ENCODE results near the gene ESYT2.
A peak's percentile ranks its signal among the peaks of the same experiment; 100 is the strongest.

The ESYT2 gene

GRCh38 chr7:158829021-158829341 is 328 bp downstream of the ESYT2 start:
- peak overlapping the region; percentile 87 for H3K4me3 ChIP-seq (ENCODE audit: low read depth, low read length)
- peak; percentile 43 for DNase-seq (ENCODE audit: low read depth)

- peak overlapping the region; percentile 87 for H3K4me3 ChIP-seq (ENCODE audit: low read depth, low read length)
- no peak for DNase-seq (ENCODE audit: low read depth)
Measured at GRCh38 chr7:158828133-158829020, 932 bp downstream of the ESYT2 start.

- no peak for DNase-seq (ENCODE audit: low read depth)
- H3K4me3 ChIP-seq (ENCODE audit: low read depth, low read length), result peak overlapping the region; percentile 87
Measured at GRCh38 chr7:158827411-158828132, 1.7 kb downstream of the ESYT2 start.

- DNase-seq (ENCODE audit: low read depth), result no peak
Measured at GRCh38 chr7:158825628-158826289, 3.5 kb downstream of the ESYT2 start.

GRCh38 chr7:158824028-158824427 is 5.3 kb downstream of the ESYT2 start:
- no peak overlapping the region for H3K4me3 ChIP-seq (ENCODE audit: low read depth, low read length)
- no peak for DNase-seq (ENCODE audit: low read depth)

More at GRCh38 chr7:158825628-158826289, 3.5 kb downstream of the ESYT2 start:
- no peak overlapping the region for H3K4me3 ChIP-seq (ENCODE audit: low read depth, low read length)

GRCh38 chr7:158821171-158822031 is 7.9 kb downstream of the ESYT2 start:
- no peak overlapping the region for H3K4me3 ChIP-seq (ENCODE audit: low read depth, low read length)
- peak; percentile 49 for DNase-seq (ENCODE audit: low read depth)

- no peak overlapping the region for H3K4me3 ChIP-seq (ENCODE audit: low read depth, low read length)
Measured at GRCh38 chr7:158820656-158821055, 8.7 kb downstream of the ESYT2 start.

GRCh38 chr7:158819571-158820203 is 9.6 kb downstream of the ESYT2 start:
- DNase-seq (ENCODE audit: low read depth), result no peak
- no peak overlapping the region for H3K4me3 ChIP-seq (ENCODE audit: low read depth, low read length)

More at GRCh38 chr7:158820656-158821055, 8.7 kb downstream of the ESYT2 start:
- DNase-seq (ENCODE audit: low read depth), result no peak

- peak; percentile 91 for DNase-seq (ENCODE audit: low read depth)
Measured at GRCh38 chr7:158818325-158819213, 10.7 kb downstream of the ESYT2 start.

GRCh38 chr7:158816995-158817394 is 12.3 kb downstream of the ESYT2 start:
- DNase-seq (ENCODE audit: low read depth), result no peak
- no peak overlapping the region for H3K4me3 ChIP-seq (ENCODE audit: low read depth, low read length)

More at GRCh38 chr7:158818325-158819213, 10.7 kb downstream of the ESYT2 start:
- peak overlapping the region; percentile 38 for H3K4me3 ChIP-seq (ENCODE audit: low read depth, low read length)

- H3K4me3 ChIP-seq (ENCODE audit: low read depth, low read length), result no peak overlapping the region
- DNase-seq (ENCODE audit: low read depth), result no peak
Measured at GRCh38 chr7:158816271-158816670, 13.0 kb downstream of the ESYT2 start.

- H3K4me3 ChIP-seq (ENCODE audit: low read depth, low read length), result no peak overlapping the region
- DNase-seq (ENCODE audit: low read depth), result no peak
Measured at GRCh38 chr7:158815800-158816128, 13.5 kb downstream of the ESYT2 start.

GRCh38 chr7:158815083-158815799 is 14.1 kb downstream of the ESYT2 start:
- DNase-seq (ENCODE audit: low read depth), result peak; percentile 54
- no peak overlapping the region for H3K4me3 ChIP-seq (ENCODE audit: low read depth, low read length)

GRCh38 chr7:158814637-158815036 is 14.7 kb downstream of the ESYT2 start:
- no peak for DNase-seq (ENCODE audit: low read depth)
- no peak overlapping the region for H3K4me3 ChIP-seq (ENCODE audit: low read depth, low read length)

- DNase-seq (ENCODE audit: low read depth), result no peak
Measured at GRCh38 chr7:158812684-158813083, 16.6 kb downstream of the ESYT2 start.

GRCh38 chr7:158811894-158812293 is 17.4 kb downstream of the ESYT2 start:
- no peak overlapping the region for H3K4me3 ChIP-seq (ENCODE audit: low read depth, low read length)
- no peak for DNase-seq (ENCODE audit: low read depth)

More at GRCh38 chr7:158812684-158813083, 16.6 kb downstream of the ESYT2 start:
- no peak overlapping the region for H3K4me3 ChIP-seq (ENCODE audit: low read depth, low read length)

- no peak overlapping the region for H3K4me3 ChIP-seq (ENCODE audit: low read depth, low read length)
- DNase-seq (ENCODE audit: low read depth), result peak; percentile 69
Measured at GRCh38 chr7:158811461-158811860, 17.8 kb downstream of the ESYT2 start.
